ENCODE data around the gene IGF2BP3. TPM values are rescaled to one million over a fixed set of nuclear protein-coding genes. Genes with fewer than 3 reads are reported as not detected.

Gene IGF2BP3
- total RNA-seq, 1 experiment from 2014 or later = 139 TPM

DNA sequence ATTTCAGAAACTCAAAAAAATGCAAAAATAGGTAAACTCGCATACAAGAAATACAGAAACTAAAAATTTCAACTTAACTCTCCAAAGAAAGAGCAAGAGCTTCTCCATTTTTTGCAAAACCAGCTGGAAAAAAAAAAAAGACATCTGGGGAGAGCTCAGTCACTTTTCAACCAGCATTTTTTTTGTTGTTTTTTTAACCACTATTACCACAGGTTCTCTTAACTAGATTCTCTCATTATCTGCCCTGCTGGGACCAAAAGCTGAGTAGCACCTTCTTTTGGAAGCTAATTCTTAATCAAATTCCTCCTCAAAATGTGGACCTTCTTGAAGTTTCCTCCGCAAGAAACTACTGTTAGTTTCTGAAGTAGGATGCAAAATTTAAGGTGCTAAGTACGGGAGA lies 14.2 kb downstream of the IGF2BP3 start:
- POLR2A ChIA-PET (ENCODE audit: unreplicated experiment) = no interaction called here
- H3K9me2 ChIP-seq (ENCODE audit: insufficient read depth) = no peaks in the 10 kb centered on the region
- peaks cover 49% of the 10 kb centered on the region; the same call in 1 of the 2 replicates for H3K36me3 ChIP-seq (ENCODE audit: low read depth)
- no peak overlapping the region for H2AFZ ChIP-seq
- no TSS peak for BruUV-seq (replicated peaks)
- CTCF ChIA-PET = no interaction called here
- no peak overlapping the region for H3K27ac ChIP-seq
- H3K79me2 ChIP-seq (ENCODE audit: low read depth) = peaks cover 100% of the 10 kb centered on the region
- no peak overlapping the region for H3K4me2 ChIP-seq
- intact Hi-C loops (cut with micrococcal nuclease; ENCODE audit: unreplicated experiment) = no loop called here
- H3K9me3 ChIP-seq (ENCODE audit: insufficient read depth, low read depth) = no peaks in the 10 kb centered on the region
- peaks cover 77% of the 10 kb centered on the region for H4K20me1 ChIP-seq (ENCODE audit: insufficient read depth)
- H3K4me3 ChIP-seq = no peak overlapping the region
- TF ChIP-seq CTCF (conservative IDR thresholded peaks at IDR 0.05) (no peak), EZH2 (IDR thresholded peaks at IDR 0.05; ENCODE audit: low read depth) (no peak)
- no peaks in the 10 kb centered on the region; the same call in 1 of the 2 replicates for H3K4me1 ChIP-seq (replicated peaks; ENCODE audit: insufficient read depth)
- peaks cover 10% of the 10 kb centered on the region for H3F3A ChIP-seq (ENCODE audit: insufficient read depth, low read depth)
- H3K27me3 ChIP-seq (ENCODE audit: insufficient read depth, low read depth) = no peaks in the 10 kb centered on the region
- DNase-seq = no peak

- no peaks in the 10 kb centered on the region for H3K27me3 ChIP-seq (ENCODE audit: insufficient read depth, low read depth)
- peaks cover 100% of the 10 kb centered on the region for H3K79me2 ChIP-seq (ENCODE audit: low read depth)
- H4K20me1 ChIP-seq (ENCODE audit: insufficient read depth) = peaks cover 83% of the 10 kb centered on the region
- H3F3A ChIP-seq (ENCODE audit: insufficient read depth, low read depth) = peaks cover 16% of the 10 kb centered on the region
- peaks cover 43% of the 10 kb centered on the region; the same call in 1 of the 2 replicates for H3K36me3 ChIP-seq (ENCODE audit: low read depth)
- TF ChIP-seq CTCF (conservative IDR thresholded peaks at IDR 0.05) (no peak), EZH2 (IDR thresholded peaks at IDR 0.05; ENCODE audit: low read depth) (no peak)
- H3K27ac ChIP-seq = no peak overlapping the region
- POLR2A ChIA-PET (ENCODE audit: unreplicated experiment) = no interaction called here
- CTCF ChIA-PET = interaction anchor here (0.5 kb wide), 1 partner anchor 12 kb away, joined by 3 read pairs; no protein-coding TSS in a partner anchor
- no peak overlapping the region for H2AFZ ChIP-seq
- no peak overlapping the region for H3K4me2 ChIP-seq
- no peaks in the 10 kb centered on the region; the same call in 1 of the 2 replicates for H3K4me1 ChIP-seq (replicated peaks; ENCODE audit: insufficient read depth)
- intact Hi-C loops (cut with micrococcal nuclease; ENCODE audit: unreplicated experiment) = no loop called here
- DNase-seq = no peak
- no peak overlapping the region for H3K4me3 ChIP-seq
- no peaks in the 10 kb centered on the region for H3K9me3 ChIP-seq (ENCODE audit: insufficient read depth, low read depth)
- H3K9me2 ChIP-seq (ENCODE audit: insufficient read depth) = no peaks in the 10 kb centered on the region
- no TSS peak for BruUV-seq (replicated peaks)
These were observed 15.3 kb downstream of the IGF2BP3 start for GRCh38 chr7:23454881-23455526.

- DNase-seq = no peak
- no peak overlapping the region for H3K27ac ChIP-seq
- H3K36me3 ChIP-seq (ENCODE audit: low read depth) = peaks cover 15% of the 10 kb centered on the region; the same call in 1 of the 2 replicates
- H3K4me2 ChIP-seq = no peak overlapping the region
- no peaks in the 10 kb centered on the region for H3K27me3 ChIP-seq (ENCODE audit: insufficient read depth, low read depth)
- no peaks in the 10 kb centered on the region for H3K9me3 ChIP-seq (ENCODE audit: insufficient read depth, low read depth)
- no peaks in the 10 kb centered on the region for H3K9me2 ChIP-seq (ENCODE audit: insufficient read depth)
- no peak overlapping the region for H3K4me3 ChIP-seq
- H3K4me1 ChIP-seq (replicated peaks; ENCODE audit: insufficient read depth) = no peaks in the 10 kb centered on the region; the same call in 1 of the 2 replicates
- BruUV-seq (replicated peaks) = no TSS peak
- intact Hi-C loops (cut with micrococcal nuclease; ENCODE audit: unreplicated experiment) = no loop called here
- H3F3A ChIP-seq (ENCODE audit: insufficient read depth, low read depth) = peaks cover 32% of the 10 kb centered on the region
- TF ChIP-seq CTCF (conservative IDR thresholded peaks at IDR 0.05) (no peak), EZH2 (IDR thresholded peaks at IDR 0.05; ENCODE audit: low read depth) (no peak)
- peaks cover 74% of the 10 kb centered on the region for H4K20me1 ChIP-seq (ENCODE audit: insufficient read depth)
- peaks cover 100% of the 10 kb centered on the region for H3K79me2 ChIP-seq (ENCODE audit: low read depth)
- ChIA-PET CTCF (no interaction called here), POLR2A (ENCODE audit: unreplicated experiment) (no interaction called here)
- no peak overlapping the region for H2AFZ ChIP-seq
These were observed 19.8 kb downstream of the IGF2BP3 start for GRCh38 chr7:23450518-23450917.

Measured in PC-9 (cell line).